ENCODE measurements around the gene SLC1A5. TPM values are rescaled to one million over a fixed set of nuclear protein-coding genes. Genes with fewer than 3 reads are reported as not detected.

Gene SLC1A5
- polyA plus RNA-seq, 1 donor from 2014 or later: 1.1 TPM

- H3K27me3 ChIP-seq (ENCODE audit: insufficient read depth, low read depth, low read length): no peaks in the 10 kb centered on the region
- no peaks in the 10 kb centered on the region for H3K79me2 ChIP-seq (replicated peaks; ENCODE audit: insufficient read depth, low read length)
- H3F3A ChIP-seq (ENCODE audit: insufficient read depth, low read length, poor library complexity, severe bottlenecking): no peaks in the 10 kb centered on the region
- H2AFZ ChIP-seq (ENCODE audit: low read depth, low read length): no peak overlapping the region
- H3K9ac ChIP-seq (ENCODE audit: low read length): no peak overlapping the region
- no peak overlapping the region for H3K27ac ChIP-seq (ENCODE audit: low read length)
- TF ChIP-seq REST (IDR thresholded peaks at IDR 0.05; ENCODE audit: borderline replicate concordance) (no peak), EZH2 (IDR thresholded peaks at IDR 0.05; ENCODE audit: borderline replicate concordance, insufficient read depth, low read length, poor library complexity, severe bottlenecking) (no peak), MXI1 (conservative IDR thresholded peaks at IDR 0.05; ENCODE audit: poor library complexity, severe bottlenecking) (no peak), RAD21 (conservative IDR thresholded peaks at IDR 0.05) (no peak), EP300 (conservative IDR thresholded peaks at IDR 0.05; ENCODE audit: poor library complexity, severe bottlenecking) (no peak), SMC3 (conservative IDR thresholded peaks at IDR 0.05; ENCODE audit: poor library complexity) (no peak), CTCF (IDR thresholded peaks at IDR 0.05; ENCODE audit: poor library complexity, severe bottlenecking) (no peak), TAF1 (IDR thresholded peaks at IDR 0.05; ENCODE audit: low read depth) (no peak), POLR2AphosphoS5 (IDR thresholded peaks at IDR 0.05) (no peak)
- H3K4me3 ChIP-seq (ENCODE audit: low read length): no peak overlapping the region
- H3K9me3 ChIP-seq (ENCODE audit: low read length): no peaks in the 10 kb centered on the region
- H3K9me2 ChIP-seq (ENCODE audit: insufficient read depth, low read length): no peaks in the 10 kb centered on the region
- H3K36me3 ChIP-seq (ENCODE audit: insufficient read depth, low read length): no peaks in the 10 kb centered on the region
- H4K20me1 ChIP-seq (ENCODE audit: insufficient read depth): no peaks in the 10 kb centered on the region
- H3K4me2 ChIP-seq (ENCODE audit: low read length): no peak overlapping the region
Observed at GRCh38 chr19:46759206-46759605, 29.2 kb downstream of the SLC1A5 start.

GRCh38 chr19:46756544-46756888 lies 31.9 kb downstream of the SLC1A5 start:
- Histone ChIP-seq H3K79me2 (replicated peaks; ENCODE audit: insufficient read depth, low read length) (no peaks in the 10 kb centered on the region), H3K27ac (ENCODE audit: low read length) (no peak overlapping the region), H3F3A (ENCODE audit: insufficient read depth, low read length, poor library complexity, severe bottlenecking) (no peaks in the 10 kb centered on the region), H3K27me3 (ENCODE audit: insufficient read depth, low read depth, low read length) (no peaks in the 10 kb centered on the region), H3K9me2 (ENCODE audit: insufficient read depth, low read length) (no peaks in the 10 kb centered on the region), H4K20me1 (ENCODE audit: insufficient read depth) (no peaks in the 10 kb centered on the region), H2AFZ (ENCODE audit: low read depth, low read length) (no peak overlapping the region), H3K9ac (ENCODE audit: low read length) (no peak overlapping the region), H3K4me2 (ENCODE audit: low read length) (no peak overlapping the region), H3K36me3 (ENCODE audit: insufficient read depth, low read length) (no peaks in the 10 kb centered on the region), H3K4me3 (ENCODE audit: low read length) (no peak overlapping the region), H3K9me3 (ENCODE audit: low read length) (no peaks in the 10 kb centered on the region)
- TF ChIP-seq REST (IDR thresholded peaks at IDR 0.05; ENCODE audit: borderline replicate concordance) (no peak), EP300 (conservative IDR thresholded peaks at IDR 0.05; ENCODE audit: poor library complexity, severe bottlenecking) (no peak), CTCF (IDR thresholded peaks at IDR 0.05; ENCODE audit: poor library complexity, severe bottlenecking) (no peak), EZH2 (IDR thresholded peaks at IDR 0.05; ENCODE audit: borderline replicate concordance, insufficient read depth, low read length, poor library complexity, severe bottlenecking) (no peak), TAF1 (IDR thresholded peaks at IDR 0.05; ENCODE audit: low read depth) (no peak), MXI1 (conservative IDR thresholded peaks at IDR 0.05; ENCODE audit: poor library complexity, severe bottlenecking) (no peak), SMC3 (conservative IDR thresholded peaks at IDR 0.05; ENCODE audit: poor library complexity) (no peak), POLR2AphosphoS5 (IDR thresholded peaks at IDR 0.05) (no peak), RAD21 (conservative IDR thresholded peaks at IDR 0.05) (no peak)
